Stimulated activated CD8-positive, alpha-beta memory T cell treated with anti-CD3 and anti-CD28 coated beads, Interleukin-7, amount 100 ng/mL, for 4 hours (primary cell): ENCODE measurements around the gene TBX19.
A peak's percentile ranks its signal among the peaks of the same experiment; 100 is the strongest.

Source experiments
- DNase-seq, 2 donors: peaks; one replicate each; pipeline ENCODE4 v3.0.0-alpha.2; 2020; ENCODE audit warnings: low read depth in 2 of 2

TBX19 gene

GRCh38 chr1:168280296-168280927 lies at the start of gene TBX19:
TSS of gene TBX19 (plus strand) at chr1:168280877. CDS start at chr1:168281091, 214 bp downstream.
- DNase-seq = no peak

- peak; percentile 12 to 23 for DNase-seq
Measured at GRCh38 chr1:168234846-168235547, 45.7 kb upstream of the TBX19 start.

GRCh38 chr1:168235548-168235885 lies 45.2 kb upstream of the TBX19 start:
- no peak for DNase-seq

- DNase-seq = no peak
Measured at GRCh38 chr1:168235937-168236336, 44.7 kb upstream of the TBX19 start.

GRCh38 chr1:168236836-168237611 lies 43.7 kb upstream of the TBX19 start:
- no peak for DNase-seq

- no peak for DNase-seq
Measured at GRCh38 chr1:168243198-168243597, 37.5 kb upstream of the TBX19 start.

GRCh38 chr1:168243636-168244212 lies 37.0 kb upstream of the TBX19 start:
- no peak for DNase-seq

- DNase-seq = no peak
Measured at GRCh38 chr1:168245042-168245441, 35.6 kb upstream of the TBX19 start.

- no peak for DNase-seq
Measured at GRCh38 chr1:168246506-168246905, 34.2 kb upstream of the TBX19 start.

GRCh38 chr1:168252204-168252733 lies 28.4 kb upstream of the TBX19 start:
- no peak for DNase-seq

- DNase-seq = no peak
Measured at GRCh38 chr1:168256164-168256563, 24.5 kb upstream of the TBX19 start.

GRCh38 chr1:168257397-168257796 lies 23.3 kb upstream of the TBX19 start:
- DNase-seq = no peak

GRCh38 chr1:168259567-168259966 lies 21.1 kb upstream of the TBX19 start:
- no peak for DNase-seq

- DNase-seq = no peak
Measured at GRCh38 chr1:168260393-168260792, 20.3 kb upstream of the TBX19 start.

GRCh38 chr1:168261390-168261789 lies 19.3 kb upstream of the TBX19 start:
- DNase-seq = no peak

GRCh38 chr1:168263130-168263529 lies 17.5 kb upstream of the TBX19 start:
- DNase-seq = no peak

- no peak for DNase-seq
Measured at GRCh38 chr1:168264296-168264695, 16.4 kb upstream of the TBX19 start.

- DNase-seq = no peak
Measured at GRCh38 chr1:168265596-168265995, 15.1 kb upstream of the TBX19 start.

- DNase-seq = no peak
Measured at GRCh38 chr1:168266644-168267186, 14.0 kb upstream of the TBX19 start.

GRCh38 chr1:168271636-168272035 lies 9.0 kb upstream of the TBX19 start:
- no peak for DNase-seq

- no peak for DNase-seq
Measured at GRCh38 chr1:168273575-168273974, 7.1 kb upstream of the TBX19 start.

GRCh38 chr1:168279253-168279652 lies 1.4 kb upstream of the TBX19 start:
- no peak for DNase-seq
